Activated B cell treated with CpG ODN at 0.5 μM for 24 hours (primary cell): ENCODE data around the gene YTHDC2. TPM values are rescaled to one million over a fixed set of nuclear protein-coding genes. Genes with fewer than 3 reads are reported as not detected.
A peak's percentile ranks its signal among the peaks of the same experiment; 100 is the strongest.

ENCODE experiments used
- ATAC-seq: fragments of 200-7000 bp; cut with Tn5 transposase; one replicate; pipeline ENCODE4 v1.10.0; 2021; ENCODE audit warnings: low read depth, mild to moderate bottlenecking, moderate library complexity
- CTCF ChIA-PET: fragments of 350-600 bp; sonication (Branson Sonifier 250); formaldehyde crosslinking; loops from one replicate; lab custom pipeline; 2021; ENCODE audit warnings: antibody characterized with exemption; lab: Charles Lee
- POLR2A ChIA-PET: fragments of 350-600 bp; sonication (Branson Sonifier 250); formaldehyde crosslinking; loops from one replicate; lab custom pipeline; 2021; ENCODE audit warnings: antibody characterized with exemption; lab: Charles Lee
- DNase-seq: peaks from one replicate; pipeline ENCODE4 v3.0.0; 2022
- H3K27ac Mint-ChIP-seq: one replicate; pipeline ENCODE4 v1.8.0; 2020; ENCODE audit warnings: mixed read lengths
- H3K27me3 Mint-ChIP-seq: one replicate; pipeline ENCODE4 v1.8.0; 2021; ENCODE audit warnings: mixed read lengths
- H3K36me3 Mint-ChIP-seq: one replicate; pipeline ENCODE4 v1.8.0; 2021; ENCODE audit warnings: low read depth, mixed read lengths
- H3K4me1 Mint-ChIP-seq: one replicate; pipeline ENCODE4 v1.8.0; 2021; ENCODE audit warnings: mixed read lengths
- H3K4me3 Mint-ChIP-seq: one replicate; pipeline ENCODE4 v1.8.0; 2020; ENCODE audit warnings: mild to moderate bottlenecking, mixed read lengths
- H3K9me3 Mint-ChIP-seq: one replicate; pipeline ENCODE4 v1.8.0; 2020; ENCODE audit warnings: mixed read lengths
- intact Hi-C: fragments of 100-400 bp; cut with micrococcal nuclease; formaldehyde crosslinking; loops from one replicate; pipeline ENCODE4 v1.15.1; 2024
- total RNA-seq: library from RNA; stranded (reverse); gene quantifications from 2 replicates; pipeline ENCODE4 v1.2.3, GENCODE V29; 2022
- TF ChIP-seq, protein P1 (sequence below): fragments of 200-600 bp; IDR thresholded peaks from one replicate; pipeline ENCODE4 v1.8.0; 2022; ENCODE audit warnings: antibody characterized with exemption, mild to moderate bottlenecking

The YTHDC2 gene
- total RNA-seq, 1 donor from 2014 or later = 41.7 TPM

DNA sequence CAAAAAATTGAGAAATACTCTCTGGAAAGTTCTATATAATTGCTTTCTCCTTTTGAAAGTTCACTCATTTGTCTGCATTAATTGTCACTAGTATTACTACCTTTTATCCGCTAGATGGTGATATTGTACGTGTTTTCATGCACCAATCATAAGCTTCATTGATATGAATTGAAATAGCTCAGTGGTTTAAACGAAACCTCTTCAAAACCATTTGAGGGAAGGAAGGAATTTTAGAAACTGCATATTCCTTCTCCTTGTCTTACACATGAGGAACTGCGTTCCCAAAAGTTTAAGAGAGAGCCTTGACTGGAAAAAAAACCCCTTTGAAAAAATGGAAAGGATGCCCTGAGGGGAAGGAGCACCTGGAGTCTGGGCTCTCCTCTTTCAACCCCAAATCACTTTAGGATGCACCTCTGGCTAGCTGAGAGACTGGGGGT, 98.6 kb downstream of the YTHDC2 start:
- DNase-seq = no peak
- intact Hi-C loops = loop anchor here (1.0 to 10.0 kb wide), 5 partner anchors 838 to 1975 kb away; no protein-coding TSS in a partner anchor
- Mint-ChIP-seq H3K36me3 (no peaks in the 10 kb centered on the region), H3K4me3 (no peak overlapping the region), H3K27me3 (peaks cover 24% of the 10 kb centered on the region), H3K27ac (no peak overlapping the region), H3K4me1 (no peaks in the 10 kb centered on the region), H3K9me3 (no peaks in the 10 kb centered on the region)
- peak; percentile 52 for ATAC-seq
- ChIA-PET CTCF (interaction anchor here (0.6 to 2.3 kb wide), 17 partner anchors 10 to 1962 kb away, joined by 3 to 51 read pairs (median 3); no protein-coding TSS in a partner anchor), POLR2A (no interaction called here)
- TF ChIP-seq, protein P1, sequence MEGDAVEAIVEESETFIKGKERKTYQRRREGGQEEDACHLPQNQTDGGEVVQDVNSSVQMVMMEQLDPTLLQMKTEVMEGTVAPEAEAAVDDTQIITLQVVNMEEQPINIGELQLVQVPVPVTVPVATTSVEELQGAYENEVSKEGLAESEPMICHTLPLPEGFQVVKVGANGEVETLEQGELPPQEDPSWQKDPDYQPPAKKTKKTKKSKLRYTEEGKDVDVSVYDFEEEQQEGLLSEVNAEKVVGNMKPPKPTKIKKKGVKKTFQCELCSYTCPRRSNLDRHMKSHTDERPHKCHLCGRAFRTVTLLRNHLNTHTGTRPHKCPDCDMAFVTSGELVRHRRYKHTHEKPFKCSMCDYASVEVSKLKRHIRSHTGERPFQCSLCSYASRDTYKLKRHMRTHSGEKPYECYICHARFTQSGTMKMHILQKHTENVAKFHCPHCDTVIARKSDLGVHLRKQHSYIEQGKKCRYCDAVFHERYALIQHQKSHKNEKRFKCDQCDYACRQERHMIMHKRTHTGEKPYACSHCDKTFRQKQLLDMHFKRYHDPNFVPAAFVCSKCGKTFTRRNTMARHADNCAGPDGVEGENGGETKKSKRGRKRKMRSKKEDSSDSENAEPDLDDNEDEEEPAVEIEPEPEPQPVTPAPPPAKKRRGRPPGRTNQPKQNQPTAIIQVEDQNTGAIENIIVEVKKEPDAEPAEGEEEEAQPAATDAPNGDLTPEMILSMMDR = no peak

DNA sequence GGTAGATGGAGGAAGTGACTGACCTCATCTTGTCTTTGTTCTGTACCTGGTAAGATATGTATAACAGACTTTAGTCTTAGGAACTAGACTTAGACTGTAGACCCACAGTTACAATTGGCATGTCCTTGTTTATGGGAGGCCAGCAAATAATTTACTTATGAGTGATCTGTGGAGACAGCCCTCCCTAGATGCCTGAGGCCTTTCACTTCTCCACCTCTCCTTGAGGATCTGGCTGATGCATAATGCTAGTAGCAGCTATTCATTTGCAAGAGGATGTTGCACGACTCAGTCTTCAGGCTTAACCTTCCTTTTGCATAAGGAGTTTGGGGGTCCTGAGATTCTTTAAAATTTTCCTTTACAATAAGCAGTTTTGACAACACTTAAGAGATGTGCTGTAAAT, 100.7 kb downstream of the YTHDC2 start:
- CTCF ChIA-PET = interaction anchor here (1.5 to 2.6 kb wide), 2 partner anchors 836 to 1455 kb away, joined by 4 to 9 read pairs; no protein-coding TSS in a partner anchor
- POLR2A ChIA-PET = no interaction called here
- intact Hi-C loops = loop anchor here (5.0 to 10.0 kb wide), 3 partner anchors 1481 to 1973 kb away; no protein-coding TSS in a partner anchor
- Mint-ChIP-seq H3K9me3 (peaks cover 3% of the 10 kb centered on the region), H3K4me3 (no peak overlapping the region), H3K27ac (no peak overlapping the region), H3K36me3 (no peaks in the 10 kb centered on the region), H3K27me3 (peaks cover 16% of the 10 kb centered on the region), H3K4me1 (no peaks in the 10 kb centered on the region)
- DNase-seq (no peak), ATAC-seq (no peak)
- TF ChIP-seq, protein P1 = no peak

DNA sequence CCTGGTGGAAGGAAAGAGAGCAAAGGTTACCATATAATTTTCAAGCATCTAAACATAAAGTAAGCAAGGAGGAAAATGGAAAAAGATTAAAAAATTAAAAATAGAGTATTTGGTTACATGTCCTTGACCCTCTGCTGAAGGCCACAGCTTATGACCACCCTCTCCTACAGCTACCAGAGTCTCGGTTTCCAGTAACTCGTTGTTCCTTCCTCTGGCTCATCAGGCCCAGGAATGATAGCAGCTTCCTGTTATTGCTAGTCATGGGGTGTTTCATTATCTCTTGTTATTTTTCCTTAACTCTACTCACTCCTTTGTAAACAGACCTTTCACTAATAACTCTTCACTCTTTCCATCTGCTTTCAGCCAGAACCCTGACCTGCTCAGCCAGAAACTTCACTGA, 102.2 kb downstream of the YTHDC2 start:
- ChIA-PET CTCF (interaction anchor here (2.6 kb wide), 1 partner anchor 835 kb away, joined by 9 read pairs; no protein-coding TSS in a partner anchor), POLR2A (no interaction called here)
- Mint-ChIP-seq H3K36me3 (no peaks in the 10 kb centered on the region), H3K9me3 (peaks cover 3% of the 10 kb centered on the region), H3K27me3 (peaks cover 13% of the 10 kb centered on the region), H3K27ac (no peak overlapping the region), H3K4me1 (no peaks in the 10 kb centered on the region), H3K4me3 (no peak overlapping the region)
- DNase-seq = no peak
- TF ChIP-seq, protein P1 = no peak
- intact Hi-C loops = loop anchor here (10.0 kb wide), 1 partner anchor 1479 kb away; no protein-coding TSS in a partner anchor
- ATAC-seq = no peak

DNA sequence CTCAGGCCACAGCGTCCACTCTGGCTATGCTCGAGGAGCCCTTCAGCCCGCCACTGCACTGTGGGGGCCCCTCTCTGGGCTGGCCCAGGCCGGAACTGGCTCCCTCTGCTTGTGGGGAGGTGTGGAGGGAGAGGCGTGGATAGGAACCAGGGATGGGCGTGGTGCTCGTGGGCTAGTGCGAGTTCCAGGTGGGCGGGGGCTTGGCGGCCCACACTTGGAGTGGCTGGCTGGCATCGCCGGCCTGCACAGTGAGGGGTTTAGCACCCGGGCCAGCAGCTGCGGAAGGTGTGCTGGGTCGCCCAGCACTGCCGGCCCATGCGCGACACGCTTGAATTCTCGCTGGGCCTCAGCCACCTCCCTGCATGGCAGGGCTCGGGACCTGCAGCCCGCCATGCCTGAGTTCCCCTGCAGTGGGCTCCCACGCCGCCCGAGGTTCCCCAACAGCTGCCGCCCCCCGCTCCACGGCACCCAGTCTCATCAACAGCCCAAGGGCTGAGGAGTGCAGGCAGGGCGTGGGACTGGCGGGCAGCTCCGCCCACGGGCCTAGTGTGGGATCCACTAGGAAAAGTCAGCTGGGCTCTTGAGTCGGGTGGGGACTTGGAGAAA, 103.8 kb downstream of the YTHDC2 start:
- no peak for DNase-seq
- TF ChIP-seq, protein P1 = no peak
- intact Hi-C loops = loop anchor here (10.0 kb wide), 1 partner anchor 1478 kb away; no protein-coding TSS in a partner anchor
- ATAC-seq = no peak
- Mint-ChIP-seq H3K36me3 (no peaks in the 10 kb centered on the region), H3K27me3 (peaks cover 11% of the 10 kb centered on the region), H3K27ac (no peak overlapping the region), H3K4me3 (no peak overlapping the region), H3K4me1 (no peaks in the 10 kb centered on the region), H3K9me3 (peaks cover 3% of the 10 kb centered on the region)
- CTCF ChIA-PET = interaction anchor here (2.7 kb wide), 1 partner anchor 9 kb away, joined by 6 read pairs; no protein-coding TSS in a partner anchor
- POLR2A ChIA-PET = no interaction called here

DNA sequence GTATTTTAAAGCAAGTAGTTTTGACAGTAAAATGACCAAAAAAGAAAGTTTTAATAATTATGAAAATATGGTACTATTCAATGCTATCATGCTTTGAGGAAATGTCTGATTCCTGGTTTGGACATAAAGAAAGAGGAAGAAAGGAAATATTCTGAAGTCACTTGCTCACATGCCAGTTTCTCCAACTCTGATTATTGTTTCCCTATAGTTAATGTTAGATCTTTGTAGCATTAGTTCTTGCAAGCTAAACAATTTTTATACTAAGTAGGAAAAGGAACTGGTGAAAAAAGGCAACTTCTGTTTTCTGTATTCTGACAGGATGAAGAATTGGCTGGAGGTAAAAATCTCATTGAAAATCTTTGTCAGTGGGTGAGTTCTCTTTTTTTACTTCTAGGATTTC, 119.5 kb downstream of the YTHDC2 start:
- POLR2A ChIA-PET = no interaction called here
- DNase-seq = no peak
- no peaks in the 10 kb centered on the region for H3K36me3 Mint-ChIP-seq
- H3K27me3 Mint-ChIP-seq = peaks cover 16% of the 10 kb centered on the region
- ATAC-seq = no peak
- H3K9me3 Mint-ChIP-seq = peaks cover 3% of the 10 kb centered on the region
- no peak overlapping the region for H3K27ac Mint-ChIP-seq
- CTCF ChIA-PET = no interaction called here
- intact Hi-C loops = no loop called here
- TF ChIP-seq, protein P1 = no peak
- H3K4me1 Mint-ChIP-seq = no peaks in the 10 kb centered on the region
- H3K4me3 Mint-ChIP-seq = no peak overlapping the region
